Measurements from ENCODE around the gene NAA11.

NAA11 gene

GRCh38 chr4:79340568-79340967, 14.7 kb upstream of the NAA11 start:
- no peak overlapping the region for H3K4me3 ChIP-seq (ENCODE audit: low read depth, low read length)

GRCh38 chr4:79338148-79338547, 12.3 kb upstream of the NAA11 start:
- H3K4me1 ChIP-seq (ENCODE audit: control insufficient read depth, insufficient read depth, low read length), result no peaks in the 10 kb centered on the region
- no peak overlapping the region for H3K9ac ChIP-seq (ENCODE audit: low read depth, low read length)
- no peaks in the 10 kb centered on the region for H3K36me3 ChIP-seq (ENCODE audit: control insufficient read depth, insufficient read depth, low read length)
- H3K4me3 ChIP-seq (ENCODE audit: low read depth, low read length), result no peak overlapping the region
- H3K27me3 ChIP-seq (ENCODE audit: control insufficient read depth, insufficient read depth, low read length), result no peaks in the 10 kb centered on the region
- H3K9me3 ChIP-seq (ENCODE audit: control insufficient read depth, insufficient read depth, low read length), result no peaks in the 10 kb centered on the region

More at GRCh38 chr4:79340568-79340967, 14.7 kb upstream of the NAA11 start:
- Histone ChIP-seq H3K9ac (ENCODE audit: low read depth, low read length) (no peak overlapping the region), H3K36me3 (ENCODE audit: control insufficient read depth, insufficient read depth, low read length) (no peaks in the 10 kb centered on the region), H3K4me1 (ENCODE audit: control insufficient read depth, insufficient read depth, low read length) (no peaks in the 10 kb centered on the region), H3K9me3 (ENCODE audit: control insufficient read depth, insufficient read depth, low read length) (no peaks in the 10 kb centered on the region), H3K27me3 (ENCODE audit: control insufficient read depth, insufficient read depth, low read length) (no peaks in the 10 kb centered on the region)

GRCh38 chr4:79334783-79335182, 8.9 kb upstream of the NAA11 start:
- Histone ChIP-seq H3K9ac (ENCODE audit: low read depth, low read length) (no peak overlapping the region), H3K36me3 (ENCODE audit: control insufficient read depth, insufficient read depth, low read length) (no peaks in the 10 kb centered on the region), H3K9me3 (ENCODE audit: control insufficient read depth, insufficient read depth, low read length) (no peaks in the 10 kb centered on the region), H3K4me3 (ENCODE audit: low read depth, low read length) (no peak overlapping the region), H3K4me1 (ENCODE audit: control insufficient read depth, insufficient read depth, low read length) (no peaks in the 10 kb centered on the region), H3K27me3 (ENCODE audit: control insufficient read depth, insufficient read depth, low read length) (no peaks in the 10 kb centered on the region)

DNA sequence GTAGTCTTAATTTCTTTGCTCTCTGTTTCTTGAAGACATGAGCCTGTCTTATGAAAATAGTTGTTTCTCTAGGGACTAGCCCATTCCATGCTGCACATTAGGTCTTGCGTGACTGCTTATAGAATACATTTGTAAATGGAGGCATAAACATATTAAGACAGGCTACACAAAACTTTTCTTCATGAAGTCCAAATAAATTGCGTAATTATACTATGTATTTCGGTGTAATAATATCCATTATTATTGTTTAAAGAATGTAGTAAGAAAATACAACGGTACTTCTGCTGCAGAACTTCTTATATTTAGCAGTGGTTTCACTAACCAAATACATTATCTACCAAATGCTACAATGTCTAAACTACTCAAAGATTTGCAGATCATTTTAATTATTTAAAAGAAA, 8.5 kb upstream of the NAA11 start:
- Histone ChIP-seq H3K4me1 (ENCODE audit: control insufficient read depth, insufficient read depth, low read length) (no peaks in the 10 kb centered on the region), H3K27me3 (ENCODE audit: control insufficient read depth, insufficient read depth, low read length) (no peaks in the 10 kb centered on the region), H3K4me3 (ENCODE audit: low read depth, low read length) (no peak overlapping the region), H3K9me3 (ENCODE audit: control insufficient read depth, insufficient read depth, low read length) (no peaks in the 10 kb centered on the region), H3K9ac (ENCODE audit: low read depth, low read length) (no peak overlapping the region), H3K36me3 (ENCODE audit: control insufficient read depth, insufficient read depth, low read length) (no peaks in the 10 kb centered on the region)

- Histone ChIP-seq H3K4me3 (ENCODE audit: low read depth, low read length) (no peak overlapping the region), H3K9me3 (ENCODE audit: control insufficient read depth, insufficient read depth, low read length) (no peaks in the 10 kb centered on the region), H3K36me3 (ENCODE audit: control insufficient read depth, insufficient read depth, low read length) (no peaks in the 10 kb centered on the region), H3K4me1 (ENCODE audit: control insufficient read depth, insufficient read depth, low read length) (no peaks in the 10 kb centered on the region), H3K9ac (ENCODE audit: low read depth, low read length) (no peak overlapping the region), H3K27me3 (ENCODE audit: control insufficient read depth, insufficient read depth, low read length) (no peaks in the 10 kb centered on the region)
Observed at GRCh38 chr4:79331126-79331876, 5.4 kb upstream of the NAA11 start.

GRCh38 chr4:79330720-79331119, 4.9 kb upstream of the NAA11 start:
- no peaks in the 10 kb centered on the region for H3K4me1 ChIP-seq (ENCODE audit: control insufficient read depth, insufficient read depth, low read length)
- H3K9ac ChIP-seq (ENCODE audit: low read depth, low read length), result no peak overlapping the region
- H3K27me3 ChIP-seq (ENCODE audit: control insufficient read depth, insufficient read depth, low read length), result no peaks in the 10 kb centered on the region
- no peak overlapping the region for H3K4me3 ChIP-seq (ENCODE audit: low read depth, low read length)
- no peaks in the 10 kb centered on the region for H3K9me3 ChIP-seq (ENCODE audit: control insufficient read depth, insufficient read depth, low read length)
- H3K36me3 ChIP-seq (ENCODE audit: control insufficient read depth, insufficient read depth, low read length), result no peaks in the 10 kb centered on the region

- Histone ChIP-seq H3K9me3 (ENCODE audit: control insufficient read depth, insufficient read depth, low read length) (no peaks in the 10 kb centered on the region), H3K4me3 (ENCODE audit: low read depth, low read length) (no peak overlapping the region), H3K36me3 (ENCODE audit: control insufficient read depth, insufficient read depth, low read length) (no peaks in the 10 kb centered on the region), H3K9ac (ENCODE audit: low read depth, low read length) (no peak overlapping the region), H3K4me1 (ENCODE audit: control insufficient read depth, insufficient read depth, low read length) (no peaks in the 10 kb centered on the region), H3K27me3 (ENCODE audit: control insufficient read depth, insufficient read depth, low read length) (no peaks in the 10 kb centered on the region)
Observed at GRCh38 chr4:79325436-79325835, 425 bp downstream of the NAA11 start.

- no peaks in the 10 kb centered on the region for H3K4me1 ChIP-seq (ENCODE audit: control insufficient read depth, insufficient read depth, low read length)
- H3K9me3 ChIP-seq (ENCODE audit: control insufficient read depth, insufficient read depth, low read length), result no peaks in the 10 kb centered on the region
- no peaks in the 10 kb centered on the region for H3K27me3 ChIP-seq (ENCODE audit: control insufficient read depth, insufficient read depth, low read length)
- H3K4me3 ChIP-seq (ENCODE audit: low read depth, low read length), result no peak overlapping the region
- no peaks in the 10 kb centered on the region for H3K36me3 ChIP-seq (ENCODE audit: control insufficient read depth, insufficient read depth, low read length)
- no peak overlapping the region for H3K9ac ChIP-seq (ENCODE audit: low read depth, low read length)
Observed at GRCh38 chr4:79319975-79320374, 5.9 kb downstream of the NAA11 start.

DNA sequence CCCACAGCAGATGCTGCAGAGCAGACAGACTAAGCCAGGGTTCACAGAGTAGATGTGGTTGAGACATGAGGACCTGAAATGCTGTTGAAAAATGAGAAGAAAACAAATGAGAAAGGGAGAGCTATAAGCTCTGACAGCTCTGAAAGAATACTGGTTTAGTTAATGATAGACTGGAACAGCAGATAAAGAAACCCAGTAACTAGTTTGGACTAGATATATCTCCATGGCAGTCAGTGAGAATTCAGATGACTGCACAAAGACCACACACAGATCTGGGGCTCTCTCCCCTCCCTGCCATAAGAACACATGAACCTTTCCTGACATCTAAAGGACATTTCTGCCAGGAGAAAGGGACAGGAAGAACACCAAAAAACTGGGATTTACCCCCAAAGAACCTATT, 8.2 kb downstream of the NAA11 start:
- Histone ChIP-seq H3K36me3 (ENCODE audit: control insufficient read depth, insufficient read depth, low read length) (no peaks in the 10 kb centered on the region), H3K9ac (ENCODE audit: low read depth, low read length) (no peak overlapping the region), H3K4me1 (ENCODE audit: control insufficient read depth, insufficient read depth, low read length) (no peaks in the 10 kb centered on the region), H3K27me3 (ENCODE audit: control insufficient read depth, insufficient read depth, low read length) (no peaks in the 10 kb centered on the region), H3K9me3 (ENCODE audit: control insufficient read depth, insufficient read depth, low read length) (no peaks in the 10 kb centered on the region), H3K4me3 (ENCODE audit: low read depth, low read length) (no peak overlapping the region)

DNA sequence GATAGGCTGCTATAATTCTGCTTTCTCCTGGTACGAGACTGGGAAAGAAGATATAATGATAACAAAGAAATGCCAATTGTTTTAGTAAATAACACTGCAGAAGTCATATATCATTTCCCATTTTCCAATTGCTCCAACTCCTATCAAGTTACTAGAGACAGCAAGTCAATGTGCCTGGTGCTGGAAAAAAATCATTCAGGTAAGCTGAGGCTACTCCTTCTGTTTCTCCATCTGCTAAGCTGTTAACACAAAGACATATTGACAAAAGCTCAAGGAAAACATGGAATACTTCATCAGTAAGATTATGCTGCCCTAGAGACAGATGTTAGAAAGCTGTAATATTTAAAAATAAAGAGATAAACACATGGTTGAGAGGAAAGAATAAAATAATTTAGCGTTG, 10.0 kb downstream of the NAA11 start:
- no peaks in the 10 kb centered on the region for H3K36me3 ChIP-seq (ENCODE audit: control insufficient read depth, insufficient read depth, low read length)
- no peak overlapping the region for H3K4me3 ChIP-seq (ENCODE audit: low read depth, low read length)
- no peaks in the 10 kb centered on the region for H3K27me3 ChIP-seq (ENCODE audit: control insufficient read depth, insufficient read depth, low read length)
- no peaks in the 10 kb centered on the region for H3K9me3 ChIP-seq (ENCODE audit: control insufficient read depth, insufficient read depth, low read length)
- H3K9ac ChIP-seq (ENCODE audit: low read depth, low read length), result no peak overlapping the region
- no peaks in the 10 kb centered on the region for H3K4me1 ChIP-seq (ENCODE audit: control insufficient read depth, insufficient read depth, low read length)

- H3K4me1 ChIP-seq (ENCODE audit: control insufficient read depth, insufficient read depth, low read length), result no peaks in the 10 kb centered on the region
- H3K27me3 ChIP-seq (ENCODE audit: control insufficient read depth, insufficient read depth, low read length), result no peaks in the 10 kb centered on the region
- no peak overlapping the region for H3K9ac ChIP-seq (ENCODE audit: low read depth, low read length)
- H3K9me3 ChIP-seq (ENCODE audit: control insufficient read depth, insufficient read depth, low read length), result no peaks in the 10 kb centered on the region
- H3K4me3 ChIP-seq (ENCODE audit: low read depth, low read length), result no peak overlapping the region
- H3K36me3 ChIP-seq (ENCODE audit: control insufficient read depth, insufficient read depth, low read length), result no peaks in the 10 kb centered on the region
Observed at GRCh38 chr4:79311279-79311678, 14.6 kb downstream of the NAA11 start.

- Histone ChIP-seq H3K9me3 (ENCODE audit: control insufficient read depth, insufficient read depth, low read length) (no peaks in the 10 kb centered on the region), H3K4me3 (ENCODE audit: low read depth, low read length) (no peak overlapping the region), H3K36me3 (ENCODE audit: control insufficient read depth, insufficient read depth, low read length) (no peaks in the 10 kb centered on the region), H3K27me3 (ENCODE audit: control insufficient read depth, insufficient read depth, low read length) (no peaks in the 10 kb centered on the region), H3K9ac (ENCODE audit: low read depth, low read length) (no peak overlapping the region), H3K4me1 (ENCODE audit: control insufficient read depth, insufficient read depth, low read length) (no peaks in the 10 kb centered on the region)
Observed at GRCh38 chr4:79308971-79309370, 16.9 kb downstream of the NAA11 start.

Data from iPS-15b (cell line).